CD14-positive monocyte (primary cell): ENCODE data around the gene UNC13C. TPM values are rescaled to one million over a fixed set of nuclear protein-coding genes. Genes with fewer than 3 reads are reported as not detected.

ENCODE experiments used
- DNase-seq, 3 donors: peaks; one replicate each; pipeline ENCODE4 v3.0.0-alpha.2; 2011 to 2022
- H2AFZ ChIP-seq: 2 replicates; pipeline ENCODE4 v1.6.0; 2012; ENCODE audit warnings: mild to moderate bottlenecking, low read depth, low read length, inconsistent platforms; ENCODE audit not compliant: insufficient read depth, poor library complexity, severe bottlenecking
- H3K27ac ChIP-seq, 2 donors: 1 replicate in 1 of 2; 2 replicates in 1 of 2; pipeline ENCODE4 v1.5.1; 2012 to 2013; ENCODE audit warnings: low read length in 2 of 2, control low read depth in 1 of 2, inconsistent platforms in 1 of 2, low read depth in 1 of 2, mild to moderate bottlenecking in 1 of 2
- H3K27me3 ChIP-seq, 2 donors: one replicate each; pipeline versions ENCODE4 v1.6.0 to v1.6.1; 2011 to 2013; ENCODE audit warnings: low read length in 2 of 2; ENCODE audit not compliant: control insufficient read depth in 2 of 2, insufficient read depth in 2 of 2
- H3K36me3 ChIP-seq, 2 donors: replicated peaks in 1 of 2; 1 replicate in 1 of 2; 2 replicates in 1 of 2; pipeline versions ENCODE4 v1.5.1 to v1.6.1; 2012 to 2013; ENCODE audit warnings: low read length in 2 of 2, control low read depth in 1 of 2, inconsistent platforms in 1 of 2, mild to moderate bottlenecking in 1 of 2; ENCODE audit not compliant: insufficient read depth in 2 of 2, control insufficient read depth in 1 of 2
- H3K4me1 ChIP-seq, 2 donors: 1 replicate in 1 of 2; 2 replicates in 1 of 2; pipeline versions ENCODE4 v1.5.1 to v1.6.1; 2012 to 2013; ENCODE audit warnings: low read length in 2 of 2, control low read depth in 1 of 2, inconsistent platforms in 1 of 2, mild to moderate bottlenecking in 1 of 2, moderate library complexity in 1 of 2; ENCODE audit not compliant: insufficient read depth in 2 of 2, control insufficient read depth in 1 of 2
- H3K4me2 ChIP-seq: replicated peaks from 2 replicates; pipeline ENCODE3; 2012; ENCODE audit warnings: low read length, moderate library complexity, mild to moderate bottlenecking; ENCODE audit not compliant: poor library complexity, severe bottlenecking; ENCODE audit errors: extremely low read depth
- H3K4me3 ChIP-seq, 3 experiments: fragments of 200-600 bp in 1 of 3; sonication (generic) in 1 of 3; replicated peaks in 1 of 3; 1 replicate in 2 of 3; 2 replicates in 1 of 3; pipeline ENCODE4 v1.5.1; 2011 to 2013; ENCODE audit warnings: low read length in 3 of 3, mild to moderate bottlenecking in 3 of 3, control low read depth in 2 of 3, low read depth in 2 of 3, inconsistent platforms in 1 of 3, moderate library complexity in 1 of 3
- H3K79me2 ChIP-seq: 2 replicates; pipeline ENCODE4 v1.6.0; 2012; ENCODE audit warnings: mild to moderate bottlenecking, control low read depth, inconsistent platforms, low read length, moderate library complexity; ENCODE audit not compliant: insufficient read depth
- H3K9ac ChIP-seq: 2 replicates; pipeline ENCODE4 v1.6.0; 2017; ENCODE audit warnings: low read length, mild to moderate bottlenecking; ENCODE audit not compliant: insufficient read depth, poor library complexity, severe bottlenecking
- H3K9me3 ChIP-seq, 2 donors: replicated peaks in 1 of 2; 1 replicate in 1 of 2; 2 replicates in 1 of 2; pipeline versions ENCODE4 v1.5.1 to v1.6.1; 2012 to 2013; ENCODE audit warnings: low read length in 2 of 2, control low read depth in 1 of 2; ENCODE audit not compliant: control insufficient read depth in 1 of 2, insufficient read depth in 1 of 2
- H4K20me1 ChIP-seq: 2 replicates; pipeline ENCODE4 v1.6.0; 2012; ENCODE audit warnings: mild to moderate bottlenecking, low read length, control low read depth, moderate library complexity; ENCODE audit not compliant: insufficient read depth
- H3K27ac Mint-ChIP-seq, 7 donors: one replicate each; pipeline ENCODE4 v1.8.0; 2020; ENCODE audit warnings: mild to moderate bottlenecking in 7 of 7, mixed read lengths in 7 of 7, moderate library complexity in 6 of 7, inconsistent platforms in 2 of 7
- H3K27me3 Mint-ChIP-seq, 3 donors: one replicate each; pipeline ENCODE4 v1.8.0; 2021 to 2022; ENCODE audit warnings: low read depth in 3 of 3, mild to moderate bottlenecking in 3 of 3, mixed read lengths in 3 of 3, moderate library complexity in 3 of 3, inconsistent platforms in 1 of 3
- H3K36me3 Mint-ChIP-seq, 2 donors: one replicate each; pipeline ENCODE4 v1.8.0; 2020; ENCODE audit warnings: mixed read lengths in 2 of 2, inconsistent platforms in 1 of 2, mild to moderate bottlenecking in 1 of 2
- H3K4me1 Mint-ChIP-seq: one replicate; pipeline ENCODE4 v1.8.0; 2020; ENCODE audit warnings: mild to moderate bottlenecking, mixed read lengths
- H3K4me3 Mint-ChIP-seq, 2 donors: one replicate each; pipeline ENCODE4 v1.8.0; 2020; ENCODE audit warnings: mild to moderate bottlenecking in 2 of 2, mixed read lengths in 2 of 2, moderate library complexity in 1 of 2
- H3K9me3 Mint-ChIP-seq, 7 donors: one replicate each; pipeline ENCODE4 v1.8.0; 2020 to 2022; ENCODE audit warnings: mixed read lengths in 7 of 7, mild to moderate bottlenecking in 6 of 7, moderate library complexity in 6 of 7, inconsistent platforms in 2 of 7
- CTCF ChIP-seq: fragments of 200-600 bp; IDR thresholded peaks from one replicate; pipeline ENCODE4 v1.8.0; 2022; ENCODE audit warnings: antibody characterized with exemption, mild to moderate bottlenecking
- WGBS: methylation state at CpG from one replicate; pipeline ENCODE4 v1.1.5; 2013; ENCODE audit warnings: missing lambda C conversion rate; ENCODE audit not compliant: insufficient coverage; 5-methylcytosine and 5-hydroxymethylcytosine counted together
- intact Hi-C, 2 donors: fragments of 100-400 bp; cut with micrococcal nuclease; formaldehyde crosslinking; loops; one replicate each; pipeline versions ENCODE4 v1.15.0 to v1.15.1; 2023
- polyA plus RNA-seq, 3 donors: library from polyadenylated mRNA; depleted of rRNA in 1 of 3; unstranded in 2 of 3; stranded (reverse) in 1 of 3; fragments of 300-500 nt in 2 of 3; fragments of >200 nt in 1 of 3; fragmentation: Illumina TruSeq in 2 of 3; gene quantifications; 1 replicate in 2 of 3; 2 replicates in 1 of 3; pipeline ENCODE4 v1.2.3, GENCODE V29; 2012 to 2021

Gene UNC13C
- polyA plus RNA-seq, 3 donors = not detected

DNA sequence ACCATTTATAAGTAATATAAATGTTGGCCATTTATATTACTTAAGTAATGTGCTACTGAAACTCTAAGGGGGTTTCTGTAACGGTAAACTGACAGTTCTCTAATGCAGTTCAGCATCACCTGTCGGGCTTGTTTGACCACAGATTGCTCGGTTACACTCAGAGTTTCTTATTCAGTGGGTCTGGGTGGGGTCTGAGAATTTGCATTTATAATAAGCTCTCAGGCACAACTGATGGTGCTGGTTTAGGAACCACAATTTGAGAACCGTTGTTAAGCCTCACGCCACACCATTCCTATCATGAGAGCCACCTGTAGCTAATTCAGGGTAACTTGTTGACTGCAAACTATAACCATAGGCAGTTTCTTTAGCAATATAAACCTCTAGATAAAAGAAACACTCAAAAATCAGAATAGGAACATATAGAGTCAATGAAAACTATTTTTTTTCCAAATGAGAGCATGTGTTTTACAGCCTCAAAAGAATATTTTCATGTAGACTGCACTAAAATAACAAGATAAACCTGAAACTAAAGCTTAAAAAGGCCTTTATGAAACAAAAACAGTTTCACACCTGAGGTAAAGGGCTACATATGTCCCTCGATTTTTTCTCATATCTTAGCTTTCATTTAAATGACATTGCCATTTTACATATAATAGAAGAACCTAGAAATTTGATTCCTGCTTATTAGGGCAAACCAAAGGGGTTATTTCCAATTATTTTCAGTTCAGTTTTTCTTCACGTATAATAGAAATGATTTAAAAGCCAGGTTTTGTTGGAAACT, 604.8 kb downstream of the UNC13C start:
- no peaks in the 10 kb centered on the region for H3K4me1 ChIP-seq
- H3K4me1 Mint-ChIP-seq = no peaks in the 10 kb centered on the region
- no peaks in the 10 kb centered on the region for H3K27me3 Mint-ChIP-seq
- no peaks in the 10 kb centered on the region for H3K36me3 ChIP-seq
- 100% methylated on average over 2 of the region's 7 CpGs for WGBS
- H3K27me3 ChIP-seq = no peaks in the 10 kb centered on the region
- no peak overlapping the region for H3K27ac ChIP-seq
- H3K9me3 Mint-ChIP-seq = peaks cover 0 to 9% (median 4%) of the 10 kb centered on the region in 7 donors
- no peaks in the 10 kb centered on the region for H3K9me3 ChIP-seq
- H4K20me1 ChIP-seq = no peaks in the 10 kb centered on the region
- H3K4me2 ChIP-seq = no peak overlapping the region
- no peaks in the 10 kb centered on the region for H3K36me3 Mint-ChIP-seq
- TF ChIP-seq CTCF = no peak
- no peak overlapping the region for H3K9ac ChIP-seq
- intact Hi-C loops = no loop called here
- H3K4me3 ChIP-seq = no peak overlapping the region
- DNase-seq = no peak
- no peak overlapping the region for H3K27ac Mint-ChIP-seq
- no peaks in the 10 kb centered on the region for H3K79me2 ChIP-seq
- no peak overlapping the region for H2AFZ ChIP-seq
- no peak overlapping the region for H3K4me3 Mint-ChIP-seq

DNA sequence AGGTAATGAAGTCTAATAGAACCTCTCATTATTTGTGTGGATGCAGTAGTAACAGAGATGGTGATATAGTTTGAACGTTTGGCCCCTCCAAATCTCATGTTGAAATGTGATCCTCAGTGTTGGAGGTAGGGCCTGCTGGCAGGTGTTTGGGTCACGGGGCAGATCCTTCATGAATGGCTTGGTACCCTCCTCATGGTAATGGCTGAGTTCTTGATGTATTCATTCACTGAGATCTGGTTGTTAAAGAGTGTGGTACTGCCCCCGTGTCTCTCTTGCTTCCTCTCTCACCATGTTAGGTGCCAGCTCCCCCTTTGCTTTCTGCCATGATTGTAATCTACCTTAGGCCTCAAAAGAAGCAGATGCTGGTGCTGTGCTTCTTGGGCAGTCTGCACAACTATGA, 606.8 kb downstream of the UNC13C start:
- no peaks in the 10 kb centered on the region for H4K20me1 ChIP-seq
- no peak overlapping the region for H3K9ac ChIP-seq
- peaks cover 2 to 9% (median 5%) of the 10 kb centered on the region in 7 donors for H3K9me3 Mint-ChIP-seq
- 80% methylated on average over 1 of the region's 3 CpGs for WGBS
- no peak overlapping the region for H3K27ac Mint-ChIP-seq
- no peak for DNase-seq
- no peak overlapping the region for H3K4me3 Mint-ChIP-seq
- H3K4me1 ChIP-seq = no peaks in the 10 kb centered on the region
- no peak overlapping the region for H3K27ac ChIP-seq
- TF ChIP-seq CTCF = no peak
- H3K36me3 Mint-ChIP-seq = no peaks in the 10 kb centered on the region
- H3K9me3 ChIP-seq = no peaks in the 10 kb centered on the region
- H3K4me3 ChIP-seq = no peak overlapping the region
- H2AFZ ChIP-seq = no peak overlapping the region
- intact Hi-C loops = no loop called here
- no peaks in the 10 kb centered on the region for H3K27me3 ChIP-seq
- no peak overlapping the region for H3K4me2 ChIP-seq
- H3K4me1 Mint-ChIP-seq = no peaks in the 10 kb centered on the region
- H3K27me3 Mint-ChIP-seq = no peaks in the 10 kb centered on the region
- no peaks in the 10 kb centered on the region for H3K79me2 ChIP-seq
- H3K36me3 ChIP-seq = no peaks in the 10 kb centered on the region
